Esophagus squamous epithelium (tissue), 5 donors: ENCODE measurements around the gene AAGAB. TPM values are rescaled to one million over a fixed set of nuclear protein-coding genes. Genes with fewer than 3 reads are reported as not detected.

Experiments used
- DNase-seq: peaks from one replicate; lab custom pipeline; 2025; lab: John Stamatoyannopoulos, UW
- H3K27ac ChIP-seq, 4 donors: fragments of 200-600 bp; sonication (generic); one replicate each; pipeline ENCODE4 v1.5.1; 2016 to 2019; ENCODE audit warnings: mild to moderate bottlenecking in 1 of 4
- H3K27me3 ChIP-seq, 4 donors: fragments of 200-600 bp; sonication (generic); 1 replicate in 3 of 4; 2 replicates in 1 of 4; pipeline versions ENCODE4 v1.5.1 to v1.6.0; 2017 to 2021; ENCODE audit warnings: antibody characterized with exemption in 1 of 4
- H3K36me3 ChIP-seq, 3 donors: fragments of 200-600 bp; sonication (generic); one replicate each; pipeline ENCODE4 v1.5.1; 2016 to 2019
- H3K4me1 ChIP-seq, 3 donors: fragments of 200-600 bp; sonication (generic); one replicate each; pipeline ENCODE4 v1.5.1; 2017 to 2019
- H3K4me3 ChIP-seq, 4 donors: fragments of 200-600 bp; sonication (generic); 1 replicate in 3 of 4; 2 replicates in 1 of 4; pipeline ENCODE4 v1.5.1; 2016 to 2019; ENCODE audit warnings: mild to moderate bottlenecking in 2 of 4, moderate library complexity in 1 of 4
- H3K9me3 ChIP-seq, 3 donors: fragments of 200-600 bp; sonication (generic); one replicate each; pipeline ENCODE4 v1.5.1; 2016 to 2019
- CTCF ChIP-seq, 6 experiments: fragments of 450-650 bp in 4 of 6; fragments of 200-600 bp in 2 of 6; sonication (generic) in 2 of 6; IDR thresholded peaks; one replicate each; pipeline ENCODE4 v1.5.1; 2016 to 2019; ENCODE audit warnings: antibody characterized with exemption in 6 of 6, mild to moderate bottlenecking in 4 of 6, moderate library complexity in 4 of 6
- POLR2A ChIP-seq, 4 donors: fragments of 450-650 bp; IDR thresholded peaks; one replicate each; pipeline ENCODE4 v1.6.1; 2017; ENCODE audit warnings: antibody characterized with exemption in 4 of 4, mild to moderate bottlenecking in 4 of 4, moderate library complexity in 3 of 4
- WGBS, 2 donors: methylation state at CpG; one replicate each; pipeline ENCODE4 v1.1.5; 2018; 5-methylcytosine and 5-hydroxymethylcytosine counted together
- intact Hi-C: fragments of 100-400 bp; cut with DNase I; formaldehyde crosslinking; loops from one replicate; pipeline ENCODE4 v1.15.0; 2022
- total RNA-seq, 4 donors: library from RNA; depleted of rRNA; stranded (reverse); fragments of >200 nt; gene quantifications; one replicate each; pipeline ENCODE4 v1.1.0, GENCODE V29; 2016
- donor health status: DM: yes; HTN: yes; CAD: no.

Gene AAGAB
- total RNA-seq, 4 donors from 2014 or later = 16.7 to 35.6 (median 31.4) TPM

DNA sequence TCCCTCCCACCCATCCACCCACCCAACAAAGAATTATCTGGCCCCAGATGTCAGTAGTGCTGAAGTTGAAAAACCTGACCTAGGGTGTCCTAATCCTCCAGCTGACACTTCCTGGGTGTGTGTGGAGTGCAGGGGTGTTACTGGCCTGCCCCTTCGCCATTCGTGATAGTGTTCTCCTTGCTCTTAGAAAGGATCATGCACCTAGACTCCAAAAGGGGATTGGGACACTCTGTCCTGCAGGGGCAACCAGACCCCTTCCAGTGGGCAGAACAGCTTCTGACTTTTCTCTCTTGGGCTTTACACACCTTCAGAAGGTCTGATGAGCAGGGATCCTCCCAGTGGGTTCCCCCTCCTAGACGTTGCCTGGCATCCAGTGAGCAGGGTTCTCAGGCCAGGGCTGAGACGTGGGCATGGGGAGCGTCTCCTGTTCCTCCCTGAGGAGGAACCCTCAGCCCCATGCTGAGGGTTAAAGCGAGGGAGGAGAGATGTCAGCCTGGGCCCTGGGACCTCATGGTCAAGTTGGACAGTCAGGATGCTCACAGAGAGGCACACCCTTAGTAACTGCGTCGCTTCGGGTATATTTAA is 75.0 kb downstream of the AAGAB start:
- no peak for TF ChIP-seq POLR2A (IDR thresholded peaks at IDR 0.05)
- DNase-seq = no peak
- 86 to 93% methylated on average over 5 to 7 of the region's 9 CpGs for WGBS, 2 donors
- Histone ChIP-seq H3K36me3 (peaks cover 11 to 80% (median 16%) of the 10 kb centered on the region in 3 donors), H3K9me3 (no peaks in the 10 kb centered on the region), H3K27me3 (no peaks in the 10 kb centered on the region), H3K4me1 (peaks cover 30 to 70% (median 47%) of the 10 kb centered on the region in 3 donors), H3K4me3 (no peak overlapping the region), H3K27ac (peak overlapping the region in 2 of 4 donors; percentile 20 to 51)
- intact Hi-C loops = no loop called here

GRCh38 chr15:67178569-67179210 is 75.8 kb downstream of the AAGAB start:
- Histone ChIP-seq H3K4me1 (peaks cover 32 to 70% (median 47%) of the 10 kb centered on the region in 3 donors), H3K4me3 (no peak overlapping the region), H3K9me3 (no peaks in the 10 kb centered on the region), H3K36me3 (peaks cover 9 to 80% (median 13%) of the 10 kb centered on the region in 3 donors), H3K27me3 (no peaks in the 10 kb centered on the region), H3K27ac (peak overlapping the region in 3 of 4 donors; percentile 51 to 80 (median 73))
- intact Hi-C loops = no loop called here
- TF ChIP-seq CTCF (IDR thresholded peaks at IDR 0.05) = no peak
- TF ChIP-seq POLR2A (IDR thresholded peaks at IDR 0.05) = no peak
- 79 to 85% methylated on average over 10 to 11 of the region's 11 CpGs for whole genome bisulfite sequencing, 2 donors
- DNase-seq = no peak

GRCh38 chr15:67177752-67178151 is 76.7 kb downstream of the AAGAB start:
- H3K27me3 ChIP-seq = no peaks in the 10 kb centered on the region
- H3K27ac ChIP-seq = peak overlapping the region in 3 of 4 donors; percentile 65 to 80 (median 73)
- intact Hi-C loops = no loop called here
- peaks cover 9 to 83% (median 15%) of the 10 kb centered on the region in 3 donors for H3K36me3 ChIP-seq
- TF ChIP-seq POLR2A (IDR thresholded peaks at IDR 0.05) (no peak), CTCF (IDR thresholded peaks at IDR 0.05) (no peak)
- 63 to 84% methylated on average over 4 to 6 of the region's 6 CpGs for WGBS, 2 donors
- H3K9me3 ChIP-seq = no peaks in the 10 kb centered on the region
- DNase-seq = no peak
- H3K4me1 ChIP-seq = peaks cover 32 to 69% (median 47%) of the 10 kb centered on the region in 3 donors
- H3K4me3 ChIP-seq = no peak overlapping the region

DNA sequence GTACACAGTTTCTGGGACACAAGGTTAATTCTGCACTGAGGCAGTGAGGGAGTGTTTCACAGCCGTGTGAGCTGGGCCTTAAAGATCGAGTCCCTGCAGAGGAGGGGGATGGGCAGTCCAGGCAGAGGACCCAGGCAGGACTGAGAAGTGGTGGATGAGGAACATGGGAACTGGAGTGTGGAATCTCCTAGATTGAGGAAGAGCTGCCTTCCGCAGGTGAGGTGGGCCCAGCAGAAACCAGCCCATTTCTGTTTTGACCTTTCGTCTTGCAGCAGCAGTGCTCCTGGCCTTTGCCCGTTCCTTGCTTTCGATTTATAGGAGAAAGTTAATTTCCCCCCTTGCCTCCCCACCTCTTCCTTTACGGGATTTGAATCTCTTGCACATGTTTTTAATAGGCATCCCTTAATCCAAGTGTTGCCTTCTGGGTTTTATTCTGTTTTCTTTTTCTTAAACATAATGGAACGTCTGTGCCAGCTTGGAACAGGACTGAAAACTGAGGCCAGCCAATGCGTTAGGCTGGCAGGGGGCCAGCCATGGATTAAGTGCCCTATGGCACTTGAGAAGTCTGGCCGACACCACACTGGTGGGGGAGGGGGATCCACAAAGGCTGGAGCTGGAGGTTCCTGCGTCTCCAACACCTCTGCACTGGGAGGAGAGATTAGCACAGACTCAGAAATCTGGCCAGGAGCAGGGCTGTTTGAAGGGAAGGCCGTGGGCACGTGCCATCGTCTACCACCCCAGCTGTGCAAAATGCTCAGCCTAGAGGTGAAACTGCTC is 78.1 kb downstream of the AAGAB start:
- peaks cover 12 to 83% (median 17%) of the 10 kb centered on the region in 3 donors for H3K36me3 ChIP-seq
- H3K4me1 ChIP-seq = peaks cover 32 to 73% (median 47%) of the 10 kb centered on the region in 3 donors
- DNase-seq = no peak
- TF ChIP-seq POLR2A (IDR thresholded peaks at IDR 0.05) (no peak), CTCF (IDR thresholded peaks at IDR 0.05) (no peak)
- no peaks in the 10 kb centered on the region for H3K27me3 ChIP-seq
- peak overlapping the region in 1 of 4 donors; percentile 11 for H3K4me3 ChIP-seq
- intact Hi-C loops = no loop called here
- whole genome bisulfite sequencing, 2 donors = 37 to 47% methylated on average over 10 to 14 of the region's 14 CpGs
- H3K9me3 ChIP-seq = no peaks in the 10 kb centered on the region
- H3K27ac ChIP-seq = peak overlapping the region; percentile 38 to 83 (median 81)

DNA sequence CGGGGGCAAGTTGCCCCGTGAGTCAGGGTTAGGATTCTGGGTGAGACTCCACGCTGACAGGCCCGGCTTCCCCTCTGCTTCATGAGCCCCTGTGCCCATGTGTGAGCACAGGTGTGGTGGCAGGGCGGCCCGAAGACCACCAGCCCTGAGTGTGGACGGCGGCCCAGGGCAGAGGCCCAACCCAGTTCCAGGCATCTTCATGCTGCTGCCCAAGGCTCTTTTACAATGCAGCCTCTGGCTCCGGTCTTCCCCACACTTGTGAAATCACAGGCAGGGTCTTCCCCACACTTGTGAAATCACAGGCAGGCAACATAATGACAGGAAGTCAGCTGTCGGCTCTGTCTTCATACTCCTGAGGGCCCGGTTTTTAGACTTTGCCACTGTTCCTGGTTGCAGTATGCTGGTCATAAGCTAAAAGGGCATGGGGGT is 78.8 kb downstream of the AAGAB start:
- no peaks in the 10 kb centered on the region for H3K27me3 ChIP-seq
- peaks cover 32 to 74% (median 47%) of the 10 kb centered on the region in 3 donors for H3K4me1 ChIP-seq
- TF ChIP-seq CTCF (IDR thresholded peaks at IDR 0.05) (no peak), POLR2A (IDR thresholded peaks at IDR 0.05) (no peak)
- intact Hi-C loops = no loop called here
- H3K9me3 ChIP-seq = no peaks in the 10 kb centered on the region
- DNase-seq = no peak
- no peak overlapping the region for H3K4me3 ChIP-seq
- peak overlapping the region; percentile 38 to 83 (median 81) for H3K27ac ChIP-seq
- 10 to 23% methylated on average over 3 to 4 of the region's 11 CpGs for whole genome bisulfite sequencing, 2 donors
- H3K36me3 ChIP-seq = peaks cover 7 to 83% (median 11%) of the 10 kb centered on the region in 3 donors
